Subcutaneous abdominal adipose tissue (tissue), 5 donors: Measurements from ENCODE around the gene SLC39A1.
"Not testable (repeated sequence)": the region's sequence is repeated elsewhere in the genome, so short reads cannot be mapped to it uniquely, and the experiment has no call there.

ENCODE experiments used
- H3K27ac ChIP-seq: one replicate; pipeline ENCODE4 v1.7.0; 2013; ENCODE audit warnings: low read depth, mild to moderate bottlenecking, inconsistent platforms, low read length, moderate library complexity
- H3K27me3 ChIP-seq, 5 donors: one replicate each; pipeline ENCODE4 v1.7.0; 2013; ENCODE audit warnings: low read length in 5 of 5, inconsistent platforms in 1 of 5; ENCODE audit not compliant: control insufficient read depth in 5 of 5, insufficient read depth in 4 of 5
- H3K36me3 ChIP-seq, 5 donors: one replicate each; pipeline ENCODE4 v1.7.0; 2013; ENCODE audit warnings: low read length in 5 of 5; ENCODE audit not compliant: control insufficient read depth in 5 of 5, insufficient read depth in 5 of 5
- H3K4me1 ChIP-seq, 5 donors: one replicate each; pipeline ENCODE4 v1.7.0; 2013; ENCODE audit warnings: low read length in 5 of 5, mild to moderate bottlenecking in 3 of 5, moderate library complexity in 1 of 5; ENCODE audit not compliant: control insufficient read depth in 5 of 5, insufficient read depth in 5 of 5
- H3K4me3 ChIP-seq, 5 donors: one replicate each; pipeline ENCODE4 v1.7.0; 2013; ENCODE audit warnings: low read length in 5 of 5, low read depth in 1 of 5
- H3K9ac ChIP-seq, 5 donors: one replicate each; pipeline ENCODE4 v1.7.0; 2013; ENCODE audit warnings: low read length in 5 of 5, mild to moderate bottlenecking in 4 of 5, moderate library complexity in 3 of 5
- H3K9me3 ChIP-seq, 5 donors: one replicate each; pipeline ENCODE4 v1.7.0; 2013; ENCODE audit warnings: low read length in 5 of 5; ENCODE audit not compliant: control insufficient read depth in 5 of 5
- donor health status: healthy.
- donor health status: healthy.
- donor health status: healthy.
- donor health status: healthy.
- donor health status: healthy.

Gene SLC39A1

DNA sequence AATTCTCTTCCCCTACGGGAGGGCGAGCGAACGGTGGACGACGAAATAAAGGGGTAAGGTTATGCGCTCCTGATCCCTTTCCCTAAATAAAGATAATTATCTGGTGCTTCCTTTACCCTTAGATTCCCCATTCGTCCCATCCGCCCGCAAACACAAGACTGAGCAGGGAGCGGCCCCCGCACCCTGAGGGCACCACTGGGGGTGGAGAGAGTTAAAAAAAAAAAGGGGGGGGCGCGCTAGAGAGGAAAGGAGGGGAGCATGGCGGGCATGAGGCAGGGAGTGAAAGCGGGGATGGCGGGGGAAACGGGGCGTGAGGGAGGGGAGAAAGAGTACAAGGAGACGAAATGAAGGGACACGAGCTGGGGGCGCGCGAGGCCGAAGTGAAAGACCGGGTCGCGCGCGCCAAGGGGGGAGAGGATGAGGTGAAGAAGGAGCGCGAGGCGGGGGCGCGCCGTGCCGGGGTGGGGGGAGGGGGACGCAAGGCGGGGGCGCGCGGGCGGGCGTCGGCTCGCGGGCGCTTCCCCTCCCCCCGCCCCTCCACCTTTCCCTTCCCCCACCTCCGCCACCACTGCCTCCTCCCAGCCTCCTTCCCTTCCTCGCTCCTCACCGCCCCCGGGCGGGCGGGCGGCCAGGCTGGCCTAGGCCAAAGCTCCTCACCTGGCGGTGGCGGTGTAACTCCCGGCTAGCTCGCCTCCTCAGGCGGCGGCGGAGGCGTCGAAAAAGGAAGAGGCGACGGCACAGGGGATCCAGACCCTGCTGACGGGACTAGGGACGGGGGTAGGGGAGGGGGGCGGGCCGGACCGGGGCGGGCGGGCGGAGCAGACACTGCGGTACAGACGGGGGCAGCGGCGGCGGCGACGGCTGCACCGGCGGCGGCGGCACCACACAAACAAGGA is 41.0 kb downstream of the SLC39A1 start:
- Histone ChIP-seq H3K36me3 (peaks cover 0 to 8% (median 0%) of the 10 kb centered on the region in 5 donors), H3K27me3 (no peaks in the 10 kb centered on the region), H3K9me3 (no peaks in the 10 kb centered on the region), H3K4me1 (peaks cover 4 to 39% (median 37%) of the 10 kb centered on the region in 5 donors), H3K9ac (peak overlapping the region; percentile 56 to 84 (median 69)), H3K4me3 (peak overlapping the region; percentile 69 to 93 (median 85)), H3K27ac (peak overlapping the region; percentile 76)

DNA sequence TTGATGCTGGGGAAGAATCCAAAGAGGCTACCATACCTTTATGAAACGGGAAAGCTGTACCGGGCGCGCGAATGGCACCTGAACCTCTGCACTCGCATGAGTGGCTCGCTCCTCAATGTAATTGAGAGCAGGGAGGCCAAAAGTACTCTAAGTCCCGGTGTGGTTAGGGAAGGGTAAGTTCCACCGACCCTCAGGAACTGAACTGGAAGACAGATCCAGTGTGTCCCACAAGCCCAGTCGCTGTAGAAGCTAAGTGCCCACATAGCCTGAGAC is 41.6 kb downstream of the SLC39A1 start:
- H3K36me3 ChIP-seq, result peaks cover 0 to 8% (median 0%) of the 10 kb centered on the region in 5 donors
- peak overlapping the region; percentile 76 for H3K27ac ChIP-seq
- H3K27me3 ChIP-seq, result no peaks in the 10 kb centered on the region
- H3K9me3 ChIP-seq, result no peaks in the 10 kb centered on the region
- peak overlapping the region; percentile 69 to 93 (median 85) for H3K4me3 ChIP-seq
- peak overlapping the region; percentile 56 to 84 (median 69) for H3K9ac ChIP-seq
- H3K4me1 ChIP-seq, result peaks cover 4 to 39% (median 37%) of the 10 kb centered on the region in 5 donors

DNA sequence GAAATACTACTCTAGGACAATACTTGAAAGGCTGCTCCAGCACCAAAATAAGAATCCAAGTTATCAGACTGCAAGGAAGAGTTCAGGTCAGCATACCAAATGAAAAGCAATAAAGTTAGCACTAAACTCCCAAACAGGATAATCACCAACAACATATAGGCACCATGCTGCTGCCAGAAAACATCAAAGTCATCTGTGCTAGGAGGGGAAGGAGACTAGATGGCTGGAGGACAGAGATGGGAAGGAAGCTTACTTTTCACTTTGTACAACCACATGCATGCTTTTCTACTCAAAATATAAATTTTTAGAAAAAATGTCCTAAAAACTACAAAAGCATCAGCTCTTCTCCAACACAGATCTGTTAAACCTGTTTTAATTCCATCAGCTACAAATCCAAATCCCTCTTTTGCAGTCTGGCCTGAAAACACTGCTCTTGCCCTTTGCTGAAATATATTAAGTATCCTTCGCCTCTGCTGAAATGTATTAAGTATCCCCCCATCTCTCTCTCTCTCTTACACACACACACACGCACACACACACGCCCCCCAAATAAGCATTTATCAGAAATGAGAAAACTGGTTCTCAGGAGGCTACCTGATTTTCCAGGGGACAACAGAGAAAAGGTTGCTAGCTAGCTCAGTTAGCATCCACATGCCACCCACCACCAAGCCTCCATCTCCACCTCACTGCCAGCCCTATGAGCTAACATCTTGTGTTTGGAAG is 42.1 kb downstream of the SLC39A1 start:
- Histone ChIP-seq H3K27me3 (no peaks in the 10 kb centered on the region), H3K4me3 (peak overlapping the region; percentile 69 to 93 (median 85)), H3K9ac (peak overlapping the region in 4 of 5 donors; percentile 56 to 84 (median 72)), H3K36me3 (peaks cover 0 to 8% (median 0%) of the 10 kb centered on the region in 5 donors), H3K27ac (peak overlapping the region; percentile 76), H3K4me1 (peaks cover 4 to 39% (median 37%) of the 10 kb centered on the region in 5 donors), H3K9me3 (no peaks in the 10 kb centered on the region)

DNA sequence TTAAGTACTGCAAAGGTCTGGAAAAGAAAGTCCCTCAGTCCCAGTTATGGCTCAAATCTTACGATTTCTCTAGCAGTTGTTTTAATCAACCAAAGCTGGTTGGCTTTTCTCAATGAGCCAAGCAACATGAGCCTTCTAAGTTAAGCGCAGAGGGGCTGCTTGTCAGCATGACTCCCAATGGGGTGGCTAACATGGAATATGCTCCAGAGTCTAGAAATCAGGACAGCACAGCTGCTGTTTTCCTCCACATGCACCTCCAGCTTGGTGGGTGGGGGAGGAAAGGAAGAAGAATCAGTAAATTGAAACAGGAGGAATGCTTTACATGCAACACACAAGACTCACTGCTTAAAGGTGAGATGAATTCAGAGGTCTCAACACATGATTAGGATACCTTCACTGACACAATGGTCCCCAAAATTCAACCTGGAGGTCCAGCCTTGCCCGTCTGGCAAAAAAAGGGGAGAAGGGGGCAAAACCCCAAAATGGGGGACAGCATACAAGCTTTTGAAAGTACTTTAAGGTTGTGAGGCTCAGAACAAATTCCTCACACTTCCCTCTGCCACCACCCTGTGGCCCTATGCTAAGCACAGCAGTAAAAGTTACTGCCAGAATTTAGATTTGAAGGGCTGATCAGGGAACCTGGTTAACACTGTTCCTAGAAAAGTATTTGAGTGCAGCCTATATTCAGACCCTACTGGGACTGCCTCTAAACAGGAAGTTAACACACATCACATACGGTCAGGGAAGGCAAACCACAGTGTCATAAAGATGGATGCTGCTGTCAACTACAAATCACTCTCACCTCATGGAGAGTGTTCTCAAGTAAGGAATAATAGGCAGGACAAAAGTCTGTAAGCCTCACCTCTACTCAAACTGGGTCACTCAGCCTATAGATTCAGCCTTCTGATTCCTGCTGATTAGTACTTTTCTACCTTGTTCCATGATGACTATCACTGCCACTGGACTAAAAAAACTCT is 43.2 kb downstream of the SLC39A1 start:
- Histone ChIP-seq H3K4me1 (peaks cover 4 to 39% (median 37%) of the 10 kb centered on the region in 5 donors), H3K4me3 (peak overlapping the region in 1 of 5 donors; percentile 4), H3K27me3 (no peaks in the 10 kb centered on the region), H3K9ac (peak overlapping the region; percentile 2 to 84 (median 36)), H3K9me3 (no peaks in the 10 kb centered on the region), H3K27ac (peak overlapping the region; percentile 18), H3K36me3 (peaks cover 0 to 8% (median 0%) of the 10 kb centered on the region in 5 donors)

DNA sequence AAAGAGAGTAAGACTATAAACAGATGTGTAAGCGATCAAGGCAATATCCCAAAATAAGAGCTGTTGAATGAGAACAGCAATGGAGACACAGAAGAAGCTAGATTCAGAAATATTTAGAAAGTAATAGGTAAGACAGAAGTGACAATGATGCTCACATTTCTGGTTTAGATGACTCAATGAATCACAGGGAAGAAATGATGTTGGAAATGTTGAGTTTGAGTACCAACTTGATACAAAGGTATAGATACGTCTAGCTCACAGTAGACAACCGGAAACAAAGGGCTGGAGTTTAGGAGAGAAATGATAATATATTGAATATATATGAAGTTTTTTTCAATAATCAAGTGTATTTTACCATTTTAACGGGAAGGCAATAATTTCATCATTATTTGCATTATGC is 47.0 kb downstream of the SLC39A1 start:
- Histone ChIP-seq H3K4me1 (peaks cover 0 to 21% (median 20%) of the 10 kb centered on the region in 5 donors), H3K27ac (no peak overlapping the region), H3K9me3 (no peaks in the 10 kb centered on the region), H3K27me3 (no peaks in the 10 kb centered on the region), H3K36me3 (peaks cover 0 to 14% (median 0%) of the 10 kb centered on the region in 5 donors), H3K4me3 (no peak overlapping the region), H3K9ac (no peak overlapping the region)

DNA sequence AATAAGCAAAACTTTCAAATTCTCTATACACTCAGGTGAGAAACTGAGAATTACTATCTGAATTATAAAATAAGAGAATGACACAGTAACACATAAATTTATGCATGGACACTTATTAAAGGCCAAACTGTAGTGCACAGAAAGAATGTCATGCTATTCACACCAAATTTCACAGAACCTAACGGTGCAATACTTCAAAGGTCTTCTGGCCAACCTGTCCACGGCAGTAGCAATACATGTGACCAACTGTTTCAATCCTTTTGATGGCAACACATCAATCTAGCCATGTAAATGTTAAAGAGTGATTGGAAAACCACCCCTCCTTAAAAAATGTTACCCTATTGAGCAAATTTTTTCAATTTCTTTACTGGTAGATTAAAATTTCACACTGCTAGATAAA is 51.0 kb downstream of the SLC39A1 start:
- Histone ChIP-seq H3K36me3 (peaks cover 0 to 9% (median 3%) of the 10 kb centered on the region in 5 donors), H3K4me3 (no peak overlapping the region), H3K9me3 (no peaks in the 10 kb centered on the region), H3K9ac (no peak overlapping the region), H3K4me1 (no peaks in the 10 kb centered on the region), H3K27ac (no peak overlapping the region), H3K27me3 (no peaks in the 10 kb centered on the region)

DNA sequence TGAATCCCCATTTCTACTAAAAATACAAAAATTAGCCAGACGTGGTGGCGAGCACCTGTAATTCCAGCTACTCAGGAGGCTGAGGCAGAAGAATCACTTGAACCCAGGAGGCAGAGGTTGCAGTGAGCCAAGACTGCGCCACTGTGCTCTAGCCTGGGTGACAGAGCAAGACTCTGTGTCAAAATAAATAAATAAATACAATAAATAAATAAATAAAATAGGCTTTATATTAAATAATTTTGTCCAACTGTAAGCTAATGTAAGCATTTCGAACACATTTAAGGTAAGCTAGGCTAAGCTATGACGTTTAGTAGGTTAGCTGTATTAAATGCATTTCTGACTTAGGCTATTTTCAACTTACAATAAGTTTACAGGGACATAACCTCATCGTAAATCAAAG is 52.8 kb downstream of the SLC39A1 start:
- not testable (repeated sequence) for H3K9me3 ChIP-seq, H3K9ac ChIP-seq, H3K27me3 ChIP-seq, H3K4me3 ChIP-seq, H3K27ac ChIP-seq, H3K36me3 ChIP-seq, H3K4me1 ChIP-seq
